H9 (cell line): ENCODE data around the gene MB21D2. TPM values are rescaled to one million over a fixed set of nuclear protein-coding genes. Genes with fewer than 3 reads are reported as not detected.

Experiments used
- DNase-seq: peaks from one replicate; pipeline ENCODE4 v3.0.0-alpha.2; 2017
- H2AFZ ChIP-seq: one replicate; pipeline ENCODE4 v1.6.1; 2013; ENCODE audit warnings: mild to moderate bottlenecking, low read length, control low read depth, moderate library complexity
- H2AK5ac ChIP-seq: 2 replicates; pipeline ENCODE4 v1.6.1; 2013; ENCODE audit warnings: low read length, control low read depth, mixed read lengths; ENCODE audit not compliant: insufficient read length
- H2BK120ac ChIP-seq: one replicate; pipeline ENCODE4 v1.6.1; 2013; ENCODE audit warnings: low read depth, mild to moderate bottlenecking, low read length, control low read depth, inconsistent platforms; ENCODE audit not compliant: poor library complexity, severe bottlenecking
- H2BK12ac ChIP-seq: 2 replicates; pipeline ENCODE4 v1.6.1; 2013; ENCODE audit warnings: low read length, control low read depth, mixed read lengths, low read depth; ENCODE audit not compliant: insufficient read length
- H2BK15ac ChIP-seq: 2 replicates; pipeline ENCODE4 v1.6.1; 2013; ENCODE audit warnings: low read depth, low read length, control low read depth
- H2BK20ac ChIP-seq: one replicate; pipeline ENCODE4 v1.6.1; 2013; ENCODE audit warnings: low read depth, mild to moderate bottlenecking, low read length, control low read depth, inconsistent platforms; ENCODE audit not compliant: poor library complexity, severe bottlenecking
- H2BK5ac ChIP-seq: 2 replicates; pipeline ENCODE4 v1.6.1; 2013; ENCODE audit warnings: low read length, control low read depth, mixed read lengths; ENCODE audit not compliant: insufficient read length
- H3K14ac ChIP-seq: 2 replicates; pipeline ENCODE4 v1.6.1; 2013; ENCODE audit warnings: low read length, control low read depth; ENCODE audit not compliant: insufficient read depth
- H3K18ac ChIP-seq: 2 replicates; pipeline ENCODE4 v1.6.1; 2013; ENCODE audit warnings: low read depth, mild to moderate bottlenecking, mixed read lengths, low read length, control low read depth; ENCODE audit not compliant: insufficient read length
- H3K23ac ChIP-seq: 2 replicates; pipeline ENCODE4 v1.6.1; 2013; ENCODE audit warnings: low read length, control low read depth, mixed read lengths, low read depth; ENCODE audit not compliant: insufficient read length
- H3K23me2 ChIP-seq: 2 replicates; pipeline ENCODE4 v1.6.1; 2013; ENCODE audit warnings: low read depth, mild to moderate bottlenecking, mixed read lengths, low read length, control low read depth; ENCODE audit not compliant: insufficient read length, poor library complexity, severe bottlenecking
- H3K27ac ChIP-seq: 2 replicates; pipeline ENCODE4 v1.5.1; 2013; ENCODE audit warnings: low read length, control low read depth, mixed read lengths, low read depth; ENCODE audit not compliant: insufficient read length
- H3K27me3 ChIP-seq: 2 replicates; pipeline ENCODE4 v1.6.1; 2013; ENCODE audit warnings: low read length, control low read depth, inconsistent platforms; ENCODE audit not compliant: insufficient read depth
- H3K4ac ChIP-seq: 2 replicates; pipeline ENCODE4 v1.6.1; 2013; ENCODE audit warnings: low read depth, mild to moderate bottlenecking, control low read depth, inconsistent platforms, low read length, moderate library complexity
- H3K4me1 ChIP-seq: 2 replicates; pipeline ENCODE4 v1.6.1; 2013; ENCODE audit warnings: low read length, control low read depth, inconsistent platforms; ENCODE audit not compliant: insufficient read depth
- H3K4me2 ChIP-seq: 2 replicates; pipeline ENCODE4 v1.6.1; 2013; ENCODE audit warnings: low read length, control low read depth, mixed read lengths; ENCODE audit not compliant: insufficient read length, insufficient read depth
- H3K56ac ChIP-seq: 2 replicates; pipeline ENCODE4 v1.6.1; 2013; ENCODE audit warnings: low read depth, mild to moderate bottlenecking, mixed read lengths, low read length, control low read depth; ENCODE audit not compliant: insufficient read length
- H3K79me1 ChIP-seq: 2 replicates; pipeline ENCODE4 v1.6.1; 2013; ENCODE audit warnings: low read depth, mild to moderate bottlenecking, moderate library complexity, low read length, control low read depth, inconsistent platforms; ENCODE audit not compliant: insufficient read depth, poor library complexity, severe bottlenecking
- H3K79me2 ChIP-seq: 2 replicates; pipeline ENCODE4 v1.6.1; 2013; ENCODE audit warnings: low read length, control low read depth, inconsistent platforms; ENCODE audit not compliant: insufficient read depth
- H3K9ac ChIP-seq: 2 replicates; pipeline ENCODE4 v1.6.1; 2013; ENCODE audit warnings: low read length, control low read depth, mixed read lengths; ENCODE audit not compliant: insufficient read length; ENCODE audit errors: extremely low read depth
- H3K9me3 ChIP-seq: one replicate; pipeline ENCODE4 v1.6.1; 2013; ENCODE audit warnings: low read depth, low read length, inconsistent platforms; ENCODE audit not compliant: control insufficient read depth
- H3T11ph ChIP-seq: one replicate; pipeline ENCODE4 v1.6.1; 2013; ENCODE audit warnings: mild to moderate bottlenecking, low read length, control low read depth, inconsistent platforms
- H4K20me1 ChIP-seq: one replicate; pipeline ENCODE4 v1.6.1; 2013; ENCODE audit not compliant: control insufficient read depth, insufficient read length, insufficient read depth
- H4K5ac ChIP-seq: 2 replicates; pipeline ENCODE4 v1.6.1; 2013; ENCODE audit warnings: low read depth, mild to moderate bottlenecking, mixed read lengths, low read length, control low read depth; ENCODE audit not compliant: insufficient read length
- H4K8ac ChIP-seq: replicated peaks from 2 replicates; pipeline ENCODE4 v1.6.1; 2013; ENCODE audit warnings: low read length, control low read depth, mixed read lengths, low read depth; ENCODE audit not compliant: insufficient read length
- H4K91ac ChIP-seq: 2 replicates; pipeline ENCODE4 v1.6.1; 2013; ENCODE audit warnings: low read depth, mild to moderate bottlenecking, moderate library complexity, mixed read lengths, low read length, control low read depth; ENCODE audit not compliant: insufficient read length
- H3K27ac Mint-ChIP-seq, 3 experiments: 2 replicates in 2 of 3; 3 replicates in 1 of 3; pipeline ENCODE4 v1.8.0; 2020 to 2021; ENCODE audit warnings: mixed read lengths in 3 of 3, mild to moderate bottlenecking in 1 of 3, moderate library complexity in 1 of 3
- H3K27me3 Mint-ChIP-seq: 2 replicates; pipeline ENCODE4 v1.8.0; 2021; ENCODE audit warnings: low read depth, mild to moderate bottlenecking, moderate library complexity, mixed read lengths
- H3K36me3 Mint-ChIP-seq, 3 experiments: 2 replicates in 2 of 3; 3 replicates in 1 of 3; pipeline ENCODE4 v1.8.0; 2020 to 2021; ENCODE audit warnings: low read depth in 3 of 3, mixed read lengths in 3 of 3; ENCODE audit not compliant: insufficient read depth in 1 of 3
- H3K4me1 Mint-ChIP-seq, 2 experiments: 2 replicates each; pipeline ENCODE4 v1.8.0; 2020; ENCODE audit warnings: mixed read lengths in 2 of 2
- H3K4me3 Mint-ChIP-seq, 2 experiments: 2 replicates in 1 of 2; 3 replicates in 1 of 2; pipeline ENCODE4 v1.8.0; 2020 to 2021; ENCODE audit warnings: mild to moderate bottlenecking in 2 of 2, mixed read lengths in 2 of 2, moderate library complexity in 1 of 2
- H3K9me3 Mint-ChIP-seq, 2 experiments: 2 replicates in 1 of 2; 3 replicates in 1 of 2; pipeline ENCODE4 v1.8.0; 2020; ENCODE audit warnings: mild to moderate bottlenecking in 2 of 2, mixed read lengths in 2 of 2, moderate library complexity in 1 of 2
- WGBS: extraction: QIAGEN DNeasy Blood & Tissue Kit; methylation state at CpG from one replicate; pipeline ENCODE4 v1.1.7; 2013; ENCODE audit warnings: missing lambda C conversion rate, low lambda C conversion rate, mixed read lengths; ENCODE audit not compliant: insufficient read length; ENCODE audit errors: extremely low coverage; 5-methylcytosine and 5-hydroxymethylcytosine counted together
- total RNA-seq: library from RNA; stranded (reverse); gene quantifications from 2 replicates; pipeline ENCODE4 v1.2.1, GENCODE V29; 2021
- TF ChIP-seq, protein P1 (sequence below): fragments of 200-600 bp; sonication (generic); conservative IDR thresholded peaks from 3 replicates; pipeline ENCODE4 v1.8.0; 2021; ENCODE audit warnings: antibody characterized with exemption, mild to moderate bottlenecking

Gene MB21D2
- total RNA-seq, 1 experiment from 2014 or later = 19.1 TPM

DNA sequence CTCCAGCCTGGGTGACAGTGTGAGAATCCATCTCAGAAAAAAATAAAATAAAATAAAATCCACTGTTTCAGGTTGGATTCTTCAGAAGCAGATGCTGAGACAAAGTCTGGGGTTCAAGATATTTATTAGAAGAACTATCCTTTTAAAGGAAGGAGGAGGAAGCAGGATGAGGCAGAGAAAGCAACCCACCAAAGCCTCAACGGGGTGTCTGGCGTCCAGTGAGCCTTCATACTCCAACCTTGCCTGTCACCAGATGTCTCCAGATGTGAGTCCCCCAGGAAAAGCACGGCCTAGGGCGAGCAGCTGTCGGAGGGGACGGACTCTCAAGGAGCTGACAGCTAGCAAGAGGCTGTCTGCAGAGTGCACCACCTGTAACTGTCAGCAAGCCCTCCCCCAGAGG is 37.3 kb downstream of the MB21D2 start:
- H3K4me1 ChIP-seq = peaks cover 3% of the 10 kb centered on the region; the same call in 1 of the 2 replicates
- H3K27me3 Mint-ChIP-seq = no peaks in the 10 kb centered on the region
- H3K4ac ChIP-seq = no peak overlapping the region
- no peak overlapping the region for H2BK5ac ChIP-seq
- no peak overlapping the region for H2BK15ac ChIP-seq
- WGBS = no CpG with 5 or more reads among the region's 6 CpGs
- no peak overlapping the region for H3T11ph ChIP-seq
- no peaks in the 10 kb centered on the region for H3K9me3 Mint-ChIP-seq
- no peak overlapping the region for H3K56ac ChIP-seq
- H2BK12ac ChIP-seq = no peak overlapping the region
- no peaks in the 10 kb centered on the region for H4K20me1 ChIP-seq
- TF ChIP-seq, protein P1, sequence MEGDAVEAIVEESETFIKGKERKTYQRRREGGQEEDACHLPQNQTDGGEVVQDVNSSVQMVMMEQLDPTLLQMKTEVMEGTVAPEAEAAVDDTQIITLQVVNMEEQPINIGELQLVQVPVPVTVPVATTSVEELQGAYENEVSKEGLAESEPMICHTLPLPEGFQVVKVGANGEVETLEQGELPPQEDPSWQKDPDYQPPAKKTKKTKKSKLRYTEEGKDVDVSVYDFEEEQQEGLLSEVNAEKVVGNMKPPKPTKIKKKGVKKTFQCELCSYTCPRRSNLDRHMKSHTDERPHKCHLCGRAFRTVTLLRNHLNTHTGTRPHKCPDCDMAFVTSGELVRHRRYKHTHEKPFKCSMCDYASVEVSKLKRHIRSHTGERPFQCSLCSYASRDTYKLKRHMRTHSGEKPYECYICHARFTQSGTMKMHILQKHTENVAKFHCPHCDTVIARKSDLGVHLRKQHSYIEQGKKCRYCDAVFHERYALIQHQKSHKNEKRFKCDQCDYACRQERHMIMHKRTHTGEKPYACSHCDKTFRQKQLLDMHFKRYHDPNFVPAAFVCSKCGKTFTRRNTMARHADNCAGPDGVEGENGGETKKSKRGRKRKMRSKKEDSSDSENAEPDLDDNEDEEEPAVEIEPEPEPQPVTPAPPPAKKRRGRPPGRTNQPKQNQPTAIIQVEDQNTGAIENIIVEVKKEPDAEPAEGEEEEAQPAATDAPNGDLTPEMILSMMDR = no peak
- no peaks in the 10 kb centered on the region for H3K9me3 ChIP-seq
- DNase-seq = no peak
- no peak overlapping the region for H3K4me3 Mint-ChIP-seq
- peaks cover 19% of the 10 kb centered on the region; the same call in 1 of the 2 replicates for H3K79me2 ChIP-seq
- no peak overlapping the region for H2BK20ac ChIP-seq
- H3K14ac ChIP-seq = no peak overlapping the region
- no peaks in the 10 kb centered on the region for H3K23me2 ChIP-seq
- no peak overlapping the region for H2AFZ ChIP-seq
- H3K27me3 ChIP-seq = no peaks in the 10 kb centered on the region
- H4K5ac ChIP-seq = no peak overlapping the region
- no peak overlapping the region for H2BK120ac ChIP-seq
- no peak overlapping the region for H3K27ac ChIP-seq
- H3K4me1 Mint-ChIP-seq = peaks cover 25 to 33% of the 10 kb centered on the region in 2 experiments
- no peak overlapping the region for H3K4me2 ChIP-seq
- no peak overlapping the region for H3K18ac ChIP-seq
- H3K9ac ChIP-seq = no peak overlapping the region
- no peak overlapping the region for H2AK5ac ChIP-seq
- H3K79me1 ChIP-seq = peaks cover 3% of the 10 kb centered on the region
- H3K36me3 Mint-ChIP-seq = peaks cover 0 to 3% (median 0%) of the 10 kb centered on the region in 3 experiments; a peak in 2 of 7 replicates
- no peak overlapping the region for H4K8ac ChIP-seq
- H3K27ac Mint-ChIP-seq = 0 out of 7 replicates have a peak overlapping the region, but pooled peaks of 1 of the 3 experiments have one; percentile 35
- no peak overlapping the region for H3K23ac ChIP-seq
- H4K91ac ChIP-seq = no peak overlapping the region
